HTERT RPE-1 (cell line): ENCODE results near the gene CPED1.

ENCODE experiments used
- in situ Hi-C: fragments of 300-500 bp; cut with MboI; formaldehyde crosslinking; loops from 4 replicates; pipeline ENCODE4 v1.14.3; 2020; ENCODE audit warnings: low sequenced_read_pairs

Gene CPED1

GRCh38 chr7:121337398-121337797 is 348.9 kb downstream of the CPED1 start:
- in situ Hi-C loops = no loop called here

GRCh38 chr7:121339082-121339481 is 350.6 kb downstream of the CPED1 start:
- in situ Hi-C loops = no loop called here

DNA sequence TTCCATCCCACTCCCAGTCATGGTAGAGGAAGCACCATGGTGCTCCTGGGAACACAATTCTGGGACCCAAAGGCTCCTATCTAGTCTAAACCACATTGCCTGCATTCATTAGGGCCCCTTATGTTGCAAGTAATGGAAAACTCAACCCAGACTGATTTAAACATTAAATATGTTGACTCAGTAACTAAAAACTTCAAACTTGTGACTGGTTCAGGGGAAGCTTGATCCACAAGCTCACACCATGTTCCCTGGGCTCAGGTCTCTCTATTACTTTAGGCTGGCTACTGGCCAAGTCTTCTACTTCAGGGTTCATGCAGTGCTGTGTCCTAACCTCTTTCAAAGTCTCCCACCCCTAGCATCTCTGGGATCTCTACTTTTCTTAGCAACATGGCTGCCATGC is 353.4 kb downstream of the CPED1 start:
- in situ Hi-C loops = no loop called here

DNA sequence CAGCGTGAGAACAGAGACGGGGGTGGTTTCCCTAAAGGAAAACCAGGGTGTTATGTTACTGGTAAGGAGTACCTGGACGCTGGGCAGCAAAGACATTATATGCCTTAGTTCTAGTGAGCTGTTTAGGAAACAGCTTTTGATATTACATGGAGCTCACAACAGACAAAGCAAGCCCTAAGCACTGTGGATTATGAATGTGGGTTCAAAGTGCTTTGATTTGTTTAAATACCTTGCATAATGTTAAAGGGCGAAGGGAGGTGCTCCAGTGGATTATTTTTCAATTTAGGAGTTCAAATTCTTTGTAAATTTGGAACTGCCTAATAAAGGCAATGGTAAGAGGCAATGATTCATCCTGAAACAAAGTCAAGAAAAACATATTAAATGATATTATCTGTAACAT is 354.1 kb downstream of the CPED1 start:
- in situ Hi-C loops = no loop called here

- in situ Hi-C loops = no loop called here
These were observed 354.8 kb downstream of the CPED1 start for GRCh38 chr7:121343302-121343701.

DNA sequence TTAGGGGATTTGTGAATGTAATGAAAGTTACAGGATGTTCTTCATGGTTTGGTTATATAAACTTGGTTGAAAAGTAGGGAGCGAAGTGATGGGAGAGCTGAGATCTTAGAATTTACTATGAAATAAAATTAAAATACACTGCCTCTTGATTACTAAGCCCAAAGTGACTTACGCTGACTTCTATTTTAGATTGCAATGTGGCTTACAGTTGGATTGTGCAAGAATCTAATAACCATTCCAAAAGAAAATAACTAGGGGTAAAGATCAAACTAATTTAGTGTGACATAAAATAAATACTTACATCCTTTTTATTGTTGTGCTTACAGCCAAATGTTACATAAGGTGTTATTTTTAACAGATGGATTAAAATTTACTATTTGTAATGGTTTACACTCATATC is 355.6 kb downstream of the CPED1 start:
- in situ Hi-C loops = no loop called here

DNA sequence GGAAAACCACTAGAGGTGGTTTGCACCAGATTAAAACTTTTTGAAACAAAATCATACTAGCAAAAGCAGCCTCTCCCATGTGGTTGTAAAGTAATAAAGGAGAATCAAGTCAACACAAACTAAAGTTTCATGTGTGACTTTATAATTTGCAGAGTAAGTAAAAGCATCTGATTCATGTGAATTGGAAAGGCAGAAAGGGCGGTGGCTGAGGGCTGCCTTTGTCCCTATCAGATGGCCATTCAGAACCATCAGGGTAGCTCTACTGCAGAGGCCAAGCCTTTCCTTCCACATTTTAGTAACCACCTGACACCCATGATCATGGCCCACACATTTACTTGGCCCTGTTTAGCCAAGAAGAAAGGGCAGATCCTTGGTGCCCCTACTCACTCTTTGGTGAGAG is 356.0 kb downstream of the CPED1 start:
- in situ Hi-C loops = no loop called here
